HEK293 (cell line): ENCODE results near the gene SREBF1.
A peak's percentile ranks its signal among the peaks of the same experiment; 100 is the strongest.

Source experiments
- CTCF ChIA-PET: fragments of 350-600 bp; formaldehyde crosslinking; extraction: SDS; loops from one replicate; lab custom pipeline; 2021; ENCODE audit warnings: antibody characterized with exemption; lab: Yijun Ruan, JAX
- POLR2A ChIA-PET: fragments of 300-600 bp; formaldehyde crosslinking; extraction: SDS; loops from one replicate; lab custom pipeline; 2020; ENCODE audit warnings: antibody characterized with exemption, inconsistent platforms; lab: Yijun Ruan, JAX
- H3K27ac ChIP-seq: fragments of 200-500 bp; sonication (Bioruptor generic); 2 replicates; pipeline ENCODE4 v1.5.1; 2014; ENCODE audit warnings: low read depth, low read length, control low read depth, inconsistent platforms; ENCODE audit errors: extremely low read depth
- H3K36me3 ChIP-seq, 2 experiments: fragments of 200-500 bp in 1 of 2; sonication (Bioruptor generic) in 1 of 2; 1 replicate in 1 of 2; 2 replicates in 1 of 2; pipeline ENCODE4 v1.5.1; 2014 to 2017; ENCODE audit warnings: inconsistent platforms in 2 of 2, low read length in 2 of 2; ENCODE audit not compliant: control insufficient read depth in 2 of 2, insufficient read depth in 1 of 2
- H3K4me1 ChIP-seq: fragments of 200-500 bp; sonication (Bioruptor generic); 2 replicates; pipeline ENCODE4 v1.5.1; 2014; ENCODE audit warnings: mild to moderate bottlenecking, low read length, inconsistent platforms; ENCODE audit not compliant: control insufficient read depth, insufficient read depth
- H3K4me3 ChIP-seq: 2 replicates; pipeline ENCODE4 v1.5.1; 2011; ENCODE audit warnings: low read depth, mild to moderate bottlenecking, control low read depth, low read length, moderate library complexity
- H3K9me3 ChIP-seq: fragments of 200-500 bp; sonication (Bioruptor generic); 2 replicates; pipeline ENCODE4 v1.5.1; 2014; ENCODE audit warnings: low read depth, low read length, inconsistent platforms; ENCODE audit not compliant: control insufficient read depth, insufficient read depth
- CTCF ChIP-seq: fragments of 450-650 bp; formaldehyde crosslinking; IDR thresholded peaks from 2 replicates; pipeline ENCODE4 v1.5.1; 2016; ENCODE audit warnings: missing biosample characterization, missing genetic modification characterization
- GLIS1 ChIP-seq: fragments of 450-650 bp; formaldehyde crosslinking; IDR thresholded peaks from 2 replicates; pipeline ENCODE4 v1.5.1; 2016; ENCODE audit warnings: missing biosample characterization, missing genetic modification characterization
- INSM2 ChIP-seq: fragments of 450-650 bp; formaldehyde crosslinking; IDR thresholded peaks from 2 replicates; pipeline ENCODE4 v1.5.1; 2016; ENCODE audit warnings: missing biosample characterization, missing genetic modification characterization
- KLF1 ChIP-seq: fragments of 450-650 bp; formaldehyde crosslinking; IDR thresholded peaks from 2 replicates; pipeline ENCODE4 v1.5.1; 2016; ENCODE audit warnings: missing biosample characterization, missing genetic modification characterization
- KLF17 ChIP-seq: fragments of 450-650 bp; formaldehyde crosslinking; IDR thresholded peaks from 2 replicates; pipeline ENCODE4 v1.5.1; 2016; ENCODE audit warnings: missing biosample characterization, missing genetic modification characterization
- OVOL3 ChIP-seq: fragments of 450-650 bp; formaldehyde crosslinking; IDR thresholded peaks from 2 replicates; pipeline ENCODE4 v1.5.1; 2016; ENCODE audit warnings: missing biosample characterization, missing genetic modification characterization
- PATZ1 ChIP-seq: fragments of 450-650 bp; formaldehyde crosslinking; IDR thresholded peaks from 2 replicates; pipeline ENCODE4 v1.5.1; 2016; ENCODE audit warnings: missing biosample characterization, missing genetic modification characterization
- SP3 ChIP-seq: fragments of 450-650 bp; formaldehyde crosslinking; IDR thresholded peaks from 2 replicates; pipeline ENCODE4 v1.5.1; 2016; ENCODE audit warnings: missing biosample characterization, missing genetic modification characterization
- ZBTB17 ChIP-seq: fragments of 450-650 bp; formaldehyde crosslinking; IDR thresholded peaks from 2 replicates; pipeline ENCODE4 v1.5.1; 2016; ENCODE audit warnings: missing biosample characterization, missing genetic modification characterization
- ZEB2 ChIP-seq: fragments of 450-650 bp; formaldehyde crosslinking; IDR thresholded peaks from 2 replicates; pipeline ENCODE4 v1.5.1; 2016; ENCODE audit warnings: missing biosample characterization, missing genetic modification characterization
- ZFP41 ChIP-seq: fragments of 450-650 bp; formaldehyde crosslinking; IDR thresholded peaks from 2 replicates; pipeline ENCODE4 v1.5.1; 2016; ENCODE audit warnings: missing biosample characterization, missing genetic modification characterization, borderline replicate concordance
- ZIC2 ChIP-seq: fragments of 450-650 bp; formaldehyde crosslinking; IDR thresholded peaks from 2 replicates; pipeline ENCODE4 v1.5.1; 2016; ENCODE audit warnings: missing biosample characterization, missing genetic modification characterization
- ZNF155 ChIP-seq: fragments of 450-650 bp; formaldehyde crosslinking; IDR thresholded peaks from 2 replicates; pipeline ENCODE4 v1.5.1; 2016; ENCODE audit warnings: missing biosample characterization, missing genetic modification characterization
- ZNF24 ChIP-seq: fragments of 450-650 bp; formaldehyde crosslinking; IDR thresholded peaks from 2 replicates; pipeline ENCODE4 v1.5.1; 2016; ENCODE audit warnings: missing biosample characterization, missing genetic modification characterization
- ZNF335 ChIP-seq: fragments of 450-650 bp; formaldehyde crosslinking; conservative IDR thresholded peaks from 2 replicates; pipeline ENCODE4 v1.5.1; 2016; ENCODE audit warnings: missing biosample characterization, missing genetic modification characterization
- ZNF433 ChIP-seq: fragments of 450-650 bp; formaldehyde crosslinking; IDR thresholded peaks from 2 replicates; pipeline ENCODE4 v1.5.1; 2016; ENCODE audit warnings: missing biosample characterization, missing genetic modification characterization, low read depth
- ZNF473 ChIP-seq: fragments of 450-650 bp; formaldehyde crosslinking; IDR thresholded peaks from 2 replicates; pipeline ENCODE4 v1.5.1; 2017; ENCODE audit warnings: missing biosample characterization, missing genetic modification characterization
- ZNF558 ChIP-seq: fragments of 450-650 bp; formaldehyde crosslinking; IDR thresholded peaks from 2 replicates; pipeline ENCODE4 v1.5.1; 2016; ENCODE audit warnings: missing biosample characterization, missing genetic modification characterization
- ZNF623 ChIP-seq: fragments of 450-650 bp; formaldehyde crosslinking; IDR thresholded peaks from 2 replicates; pipeline ENCODE4 v1.5.1; 2016; ENCODE audit warnings: missing biosample characterization, missing genetic modification characterization
- ZNF629 ChIP-seq: fragments of 450-650 bp; formaldehyde crosslinking; IDR thresholded peaks from 2 replicates; pipeline ENCODE4 v1.5.1; 2017; ENCODE audit warnings: missing biosample characterization, missing genetic modification characterization
- ZNF658 ChIP-seq: fragments of 450-650 bp; formaldehyde crosslinking; IDR thresholded peaks from 2 replicates; pipeline ENCODE4; 2016; ENCODE audit warnings: missing biosample characterization, missing genetic modification characterization
- ZNF692 ChIP-seq: fragments of 450-650 bp; formaldehyde crosslinking; IDR thresholded peaks from 2 replicates; pipeline ENCODE4 v1.5.1; 2016; ENCODE audit warnings: missing biosample characterization, missing genetic modification characterization
- ZNF76 ChIP-seq: fragments of 450-650 bp; formaldehyde crosslinking; IDR thresholded peaks from 2 replicates; pipeline ENCODE4; 2016; ENCODE audit warnings: low read depth, missing biosample characterization, missing genetic modification characterization, borderline replicate concordance
- ZXDB ChIP-seq: fragments of 450-650 bp; formaldehyde crosslinking; IDR thresholded peaks from 2 replicates; pipeline ENCODE4 v1.5.1; 2016; ENCODE audit warnings: missing biosample characterization, missing genetic modification characterization
- TF ChIP-seq, protein P1 (sequence below): fragments of 450-650 bp; IDR thresholded peaks from 2 replicates; pipeline ENCODE4 v1.5.1; 2018; ENCODE audit warnings: missing biosample characterization, missing genetic modification characterization
- TF ChIP-seq, protein P2 (sequence below): fragments of 450-650 bp; formaldehyde crosslinking; IDR thresholded peaks from 2 replicates; pipeline ENCODE4 v1.5.1; 2017; ENCODE audit warnings: missing biosample characterization, missing genetic modification characterization

Gene SREBF1

GRCh38 chr17:17837380-17837821 is 615 bp upstream of the SREBF1 start (continued):
- TF ChIP-seq PATZ1 (peak; percentile 61; the same call in 1 of the 2 replicates), ZNF558 (tag by site-specific recombination) (0 out of 2 replicates have a peak, but pooled peaks have one; percentile 50), ZBTB17 (0 out of 2 replicates have a peak, but pooled peaks have one; percentile 48), ZNF658 (tag by site-specific recombination) (no peak), KLF1 (peak; percentile 29; the same call in 1 of the 2 replicates), KLF17 (peak; percentile 33; the same call in 1 of the 2 replicates), ZNF629 (tag by site-specific recombination) (peak; percentile 56; the same call in 1 of the 2 replicates), ZNF76 (peak; percentile 37; the same call in 1 of the 2 replicates), ZNF335 (peak; percentile 21; the same call in 1 of the 2 replicates), SP3 (peak; percentile 46; the same call in 1 of the 2 replicates), ZNF155 (tag by site-specific recombination) (no peak), ZNF692 (peak; percentile 91)
- TF ChIP-seq, protein P1, sequence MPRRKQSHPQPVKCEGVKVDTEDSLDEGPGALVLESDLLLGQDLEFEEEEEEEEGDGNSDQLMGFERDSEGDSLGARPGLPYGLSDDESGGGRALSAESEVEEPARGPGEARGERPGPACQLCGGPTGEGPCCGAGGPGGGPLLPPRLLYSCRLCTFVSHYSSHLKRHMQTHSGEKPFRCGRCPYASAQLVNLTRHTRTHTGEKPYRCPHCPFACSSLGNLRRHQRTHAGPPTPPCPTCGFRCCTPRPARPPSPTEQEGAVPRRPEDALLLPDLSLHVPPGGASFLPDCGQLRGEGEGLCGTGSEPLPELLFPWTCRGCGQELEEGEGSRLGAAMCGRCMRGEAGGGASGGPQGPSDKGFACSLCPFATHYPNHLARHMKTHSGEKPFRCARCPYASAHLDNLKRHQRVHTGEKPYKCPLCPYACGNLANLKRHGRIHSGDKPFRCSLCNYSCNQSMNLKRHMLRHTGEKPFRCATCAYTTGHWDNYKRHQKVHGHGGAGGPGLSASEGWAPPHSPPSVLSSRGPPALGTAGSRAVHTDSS (tag by site-specific recombination): peak; percentile 5; the same call in 1 of the 2 replicates
- TF ChIP-seq, all 188 proteins: peak for 18

- no peaks in the 10 kb centered on the region for H3K9me3 ChIP-seq
- peaks cover 34% of the 10 kb centered on the region for H3K4me1 ChIP-seq
- H3K4me3 ChIP-seq: peak overlapping the region; percentile 63
- POLR2A ChIA-PET: interaction anchor here (0.7 to 4.2 kb wide), 29 partner anchors 11 to 252 kb away, joined by 3 to 181 read pairs (median 4); partner anchors contain the start of genes DRC3, DRG2 and PEMT
- CTCF ChIA-PET: interaction anchor here (0.6 to 3.6 kb wide), 7 partner anchors 16 to 198 kb away, joined by 3 to 17 read pairs (median 3); no protein-coding TSS in a partner anchor
- peaks cover 0 to 4% of the 10 kb centered on the region in 2 experiments; a peak in 2 of 3 replicates for H3K36me3 ChIP-seq
- H3K27ac ChIP-seq: peak overlapping the region; percentile 99
- peak; percentile 50 for TF ChIP-seq CTCF (tag by site-specific recombination)
- peak; percentile 46; the same call in 1 of the 2 replicates for TF ChIP-seq INSM2 (tag by site-specific recombination)
- TF ChIP-seq OVOL3 (tag by site-specific recombination): 0 out of 2 replicates have a peak, but pooled peaks have one; percentile 19
- TF ChIP-seq, protein P2, sequence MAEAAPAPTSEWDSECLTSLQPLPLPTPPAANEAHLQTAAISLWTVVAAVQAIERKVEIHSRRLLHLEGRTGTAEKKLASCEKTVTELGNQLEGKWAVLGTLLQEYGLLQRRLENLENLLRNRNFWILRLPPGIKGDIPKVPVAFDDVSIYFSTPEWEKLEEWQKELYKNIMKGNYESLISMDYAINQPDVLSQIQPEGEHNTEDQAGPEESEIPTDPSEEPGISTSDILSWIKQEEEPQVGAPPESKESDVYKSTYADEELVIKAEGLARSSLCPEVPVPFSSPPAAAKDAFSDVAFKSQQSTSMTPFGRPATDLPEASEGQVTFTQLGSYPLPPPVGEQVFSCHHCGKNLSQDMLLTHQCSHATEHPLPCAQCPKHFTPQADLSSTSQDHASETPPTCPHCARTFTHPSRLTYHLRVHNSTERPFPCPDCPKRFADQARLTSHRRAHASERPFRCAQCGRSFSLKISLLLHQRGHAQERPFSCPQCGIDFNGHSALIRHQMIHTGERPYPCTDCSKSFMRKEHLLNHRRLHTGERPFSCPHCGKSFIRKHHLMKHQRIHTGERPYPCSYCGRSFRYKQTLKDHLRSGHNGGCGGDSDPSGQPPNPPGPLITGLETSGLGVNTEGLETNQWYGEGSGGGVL: peak; percentile 8; the same call in 1 of the 2 replicates
- peak; percentile 47; the same call in 1 of the 2 replicates for TF ChIP-seq ZXDB
- TF ChIP-seq ZFP41 (tag by site-specific recombination): no peak
- no peak for TF ChIP-seq ZIC2
- 0 out of 2 replicates have a peak, but pooled peaks have one; percentile 21 for TF ChIP-seq ZNF24
- TF ChIP-seq ZNF473 (tag by site-specific recombination): no peak
- no peak for TF ChIP-seq ZNF433 (tag by site-specific recombination)
- TF ChIP-seq ZNF623 (tag by site-specific recombination): no peak
- TF ChIP-seq GLIS1: peak; percentile 88
- peak; percentile 89 for TF ChIP-seq ZEB2 (tag by site-specific recombination)
Observed at GRCh38 chr17:17836250-17836817, 452 bp downstream of the SREBF1 start.
